Measurements from ENCODE around the gene DEF6. TPM values are rescaled to one million over a fixed set of nuclear protein-coding genes. Genes with fewer than 3 reads are reported as not detected.

DEF6 gene
- 100 to 1,000 TPM in 1 of 6 donors, 10 to 100 TPM in 5; 25.8 to 104 (median 58.3) TPM for polyA plus RNA-seq (ENCODE audit: low read depth in 6 of 6)

GRCh38 chr6:35297601-35298481 is at the start of gene DEF6:
TSS of gene DEF6 (plus strand) at chr6:35297818. CDS start at chr6:35297857, 39 bp downstream.
- Mint-ChIP-seq H3K4me3 (peak within 1 kb of the TSS; percentile 70 to 93 (median 84)), H3K36me3 (peaks cover 6 to 7% of the 10 kb centered on the region in 2 donors), H3K27ac (peak within 1 kb of the TSS; percentile 74 to 99 (median 94)), H3K4me1 (peaks cover 41 to 54% (median 51%) of the 10 kb centered on the region in 3 donors), H3K9me3 (no peaks in the 10 kb centered on the region), H3K27me3 (no peaks in the 10 kb centered on the region)
- ATAC-seq (ENCODE audit: low read depth in 2 of 2) (peak; percentile 85 to 86), DNase-seq (peak; percentile 84)

GRCh38 chr6:35248300-35248699 is 49.3 kb upstream of the DEF6 start:
- H3K27me3 Mint-ChIP-seq, result no peaks in the 10 kb centered on the region
- H3K4me1 Mint-ChIP-seq, result peaks cover 6 to 23% (median 18%) of the 10 kb centered on the region in 3 donors
- peaks cover 0 to 9% of the 10 kb centered on the region in 2 donors for H3K36me3 Mint-ChIP-seq
- H3K9me3 Mint-ChIP-seq, result no peaks in the 10 kb centered on the region
- no peak overlapping the region for H3K4me3 Mint-ChIP-seq
- DNase-seq (no peak), ATAC-seq (ENCODE audit: low read depth in 2 of 2) (no peak)
- no peak overlapping the region for H3K27ac Mint-ChIP-seq

GRCh38 chr6:35248965-35249364 is 48.7 kb upstream of the DEF6 start:
- ATAC-seq (ENCODE audit: low read depth in 2 of 2) (no peak), DNase-seq (no peak)
- H3K4me1 Mint-ChIP-seq, result peaks cover 6 to 23% (median 18%) of the 10 kb centered on the region in 3 donors
- no peak overlapping the region for H3K27ac Mint-ChIP-seq
- H3K9me3 Mint-ChIP-seq, result no peaks in the 10 kb centered on the region
- H3K36me3 Mint-ChIP-seq, result peaks cover 0 to 9% of the 10 kb centered on the region in 2 donors
- no peak overlapping the region for H3K4me3 Mint-ChIP-seq
- H3K27me3 Mint-ChIP-seq, result no peaks in the 10 kb centered on the region

GRCh38 chr6:35251949-35252348 is 45.7 kb upstream of the DEF6 start:
- Mint-ChIP-seq H3K36me3 (no peaks in the 10 kb centered on the region), H3K27ac (no peak overlapping the region), H3K27me3 (no peaks in the 10 kb centered on the region), H3K9me3 (no peaks in the 10 kb centered on the region), H3K4me1 (peaks cover 2 to 17% (median 11%) of the 10 kb centered on the region in 3 donors), H3K4me3 (no peak overlapping the region)
- no peak for ATAC-seq (ENCODE audit: low read depth in 2 of 2)
- no peak for DNase-seq

GRCh38 chr6:35253249-35253648 is 44.4 kb upstream of the DEF6 start:
- ATAC-seq (ENCODE audit: low read depth in 2 of 2) (no peak), DNase-seq (no peak)
- Mint-ChIP-seq H3K9me3 (no peaks in the 10 kb centered on the region), H3K4me1 (peaks cover 4 to 12% (median 5%) of the 10 kb centered on the region in 3 donors), H3K27ac (peak overlapping the region in 2 of 6 donors; percentile 29 to 42), H3K27me3 (no peaks in the 10 kb centered on the region), H3K36me3 (no peaks in the 10 kb centered on the region), H3K4me3 (no peak overlapping the region)

- DNase-seq, result no peak
- no peaks in the 10 kb centered on the region for H3K27me3 Mint-ChIP-seq
- no peaks in the 10 kb centered on the region for H3K9me3 Mint-ChIP-seq
Observed at GRCh38 chr6:35258336-35258735, 39.3 kb upstream of the DEF6 start.

GRCh38 chr6:35258858-35259193 is 38.8 kb upstream of the DEF6 start:
- no peak for DNase-seq
- peaks cover 33 to 46% (median 43%) of the 10 kb centered on the region in 3 donors for H3K4me1 Mint-ChIP-seq
- ATAC-seq (ENCODE audit: low read depth in 2 of 2), result peak; percentile 14 to 25

More at GRCh38 chr6:35258336-35258735, 39.3 kb upstream of the DEF6 start:
- Mint-ChIP-seq H3K4me1 (peaks cover 32 to 41% (median 39%) of the 10 kb centered on the region in 3 donors), H3K4me3 (peak overlapping the region; percentile 91 to 99 (median 98)), H3K27ac (peak overlapping the region; percentile 97 to 100 (median 99)), H3K36me3 (no peaks in the 10 kb centered on the region)
- ATAC-seq (ENCODE audit: low read depth in 2 of 2), result no peak

GRCh38 chr6:35259194-35259947 is 38.2 kb upstream of the DEF6 start, which contains the start of gene ZNF76:
TSS of gene ZNF76 (plus strand) at chr6:35259735. CDS start at chr6:35281152, 21,417 bp downstream.
- DNase-seq (peak; percentile 95), ATAC-seq (ENCODE audit: low read depth in 2 of 2) (peak; percentile 75 to 79)
- Mint-ChIP-seq H3K27me3 (no peaks in the 10 kb centered on the region), H3K4me3 (peak within 1 kb of the TSS; percentile 91 to 99 (median 98)), H3K27ac (peak within 1 kb of the TSS; percentile 97 to 100 (median 100)), H3K9me3 (no peaks in the 10 kb centered on the region), H3K36me3 (no peaks in the 10 kb centered on the region), H3K4me1 (peaks cover 38 to 52% (median 48%) of the 10 kb centered on the region in 3 donors)

More at GRCh38 chr6:35258858-35259193, 38.8 kb upstream of the DEF6 start:
- peak overlapping the region; percentile 91 to 99 (median 98) for H3K4me3 Mint-ChIP-seq
- H3K27ac Mint-ChIP-seq, result peak overlapping the region; percentile 97 to 100 (median 99)
- no peaks in the 10 kb centered on the region for H3K9me3 Mint-ChIP-seq
- no peaks in the 10 kb centered on the region for H3K27me3 Mint-ChIP-seq
- H3K36me3 Mint-ChIP-seq, result no peaks in the 10 kb centered on the region

- Mint-ChIP-seq H3K4me1 (peaks cover 44 to 59% (median 55%) of the 10 kb centered on the region in 3 donors), H3K4me3 (peak overlapping the region; percentile 88 to 98 (median 93)), H3K36me3 (no peaks in the 10 kb centered on the region), H3K9me3 (no peaks in the 10 kb centered on the region), H3K27ac (peak overlapping the region; percentile 97 to 100 (median 100)), H3K27me3 (no peaks in the 10 kb centered on the region)
- ATAC-seq (ENCODE audit: low read depth in 2 of 2), result peak; percentile 67 to 68
- peak; percentile 87 for DNase-seq
Observed at GRCh38 chr6:35259948-35260590, 37.5 kb upstream of the DEF6 start.

- no peaks in the 10 kb centered on the region for H3K27me3 Mint-ChIP-seq
- H3K4me3 Mint-ChIP-seq, result peak overlapping the region; percentile 64 to 98 (median 93)
- H3K27ac Mint-ChIP-seq, result peak overlapping the region; percentile 97 to 100 (median 100)
- no peak for DNase-seq
- no peaks in the 10 kb centered on the region for H3K9me3 Mint-ChIP-seq
- no peak for ATAC-seq (ENCODE audit: low read depth in 2 of 2)
- no peaks in the 10 kb centered on the region for H3K36me3 Mint-ChIP-seq
- H3K4me1 Mint-ChIP-seq, result peaks cover 49 to 66% (median 61%) of the 10 kb centered on the region in 3 donors
Observed at GRCh38 chr6:35260591-35261570, 36.7 kb upstream of the DEF6 start.

- H3K27ac Mint-ChIP-seq, result peak overlapping the region; percentile 65 to 97 (median 86)
- no peaks in the 10 kb centered on the region for H3K9me3 Mint-ChIP-seq
- H3K4me1 Mint-ChIP-seq, result peaks cover 50 to 68% (median 65%) of the 10 kb centered on the region in 3 donors
- ATAC-seq (ENCODE audit: low read depth in 2 of 2) (no peak), DNase-seq (no peak)
- peak overlapping the region in 1 of 8 donors; percentile 63 for H3K4me3 Mint-ChIP-seq
- no peaks in the 10 kb centered on the region for H3K27me3 Mint-ChIP-seq
- no peaks in the 10 kb centered on the region for H3K36me3 Mint-ChIP-seq
Observed at GRCh38 chr6:35262596-35262995, 35.0 kb upstream of the DEF6 start.
